Measurements from ENCODE around the gene CCDC61.

GRCh38 chr19:46021531-46022041 lies 26.3 kb downstream of the CCDC61 start:
- TF ChIP-seq CTCF (conservative IDR thresholded peaks at IDR 0.05): no peak
- TF ChIP-seq EZH2 (IDR thresholded peaks at IDR 0.05; ENCODE audit: low read depth): no peak

Measured in PC-9 (cell line).